Activated naive CD4-positive, alpha-beta T cell treated with anti-CD3 and anti-CD28 coated beads, Interleukin-2, amount 50 U/mL, for 72 hours (primary cell): ENCODE results near the gene IGSF9. TPM values are rescaled to one million over a fixed set of nuclear protein-coding genes. Genes with fewer than 3 reads are reported as not detected.

Source experiments
- ATAC-seq, 2 donors: fragments of 150-1000 bp; cut with Tn5 transposase; 2 replicates each; pipeline ENCODE4 v1.10.0; 2021; ENCODE audit warnings: mild to moderate bottlenecking in 2 of 2, moderate library complexity in 2 of 2
- DNase-seq, 2 donors: peaks; one replicate each; pipeline ENCODE4 v3.0.0; 2021 to 2022; ENCODE audit warnings: low spot score in 2 of 2
- H3K27ac Mint-ChIP-seq, 2 donors: one replicate each; pipeline ENCODE4 v1.8.0; 2022; ENCODE audit warnings: mild to moderate bottlenecking in 2 of 2, mixed read lengths in 2 of 2
- H3K36me3 Mint-ChIP-seq, 2 donors: one replicate each; pipeline ENCODE4 v1.8.0; 2022; ENCODE audit warnings: mixed read lengths in 2 of 2
- H3K9me3 Mint-ChIP-seq, 2 donors: one replicate each; pipeline ENCODE4 v1.8.0; 2022; ENCODE audit warnings: mixed read lengths in 2 of 2
- total RNA-seq, 2 donors: library from RNA; stranded (reverse); gene quantifications; one replicate each; pipeline ENCODE4 v1.2.3, GENCODE V29; 2022

The IGSF9 gene
- total RNA-seq, 2 donors from 2014 or later: not detected

GRCh38 chr1:159980076-159980475 is 34.7 kb upstream of the IGSF9 start:
- DNase-seq (no peak), ATAC-seq (no peak)
- Mint-ChIP-seq H3K36me3 (no peaks in the 10 kb centered on the region), H3K27ac (no peak overlapping the region), H3K9me3 (no peaks in the 10 kb centered on the region)

DNA sequence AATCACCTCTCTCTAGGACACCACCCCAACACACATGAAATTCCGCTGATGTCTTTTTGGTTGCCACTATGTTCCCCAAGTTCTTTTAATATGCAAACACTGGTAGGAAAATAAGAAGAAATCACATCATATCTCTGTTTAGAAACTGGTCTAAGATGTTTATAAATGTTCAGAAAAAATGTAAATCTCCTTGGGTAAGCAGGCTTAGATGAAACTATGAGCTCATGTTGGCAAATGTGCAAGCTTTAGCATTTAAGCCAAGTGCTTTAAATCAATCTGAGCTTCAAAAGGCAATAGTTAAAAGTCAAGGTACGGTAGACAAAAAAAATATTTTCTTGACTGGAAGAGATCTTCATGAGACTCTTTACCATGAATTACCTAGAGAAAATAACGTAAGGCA is 33.8 kb upstream of the IGSF9 start:
- no peak overlapping the region for H3K27ac Mint-ChIP-seq
- H3K36me3 Mint-ChIP-seq: no peaks in the 10 kb centered on the region

DNA sequence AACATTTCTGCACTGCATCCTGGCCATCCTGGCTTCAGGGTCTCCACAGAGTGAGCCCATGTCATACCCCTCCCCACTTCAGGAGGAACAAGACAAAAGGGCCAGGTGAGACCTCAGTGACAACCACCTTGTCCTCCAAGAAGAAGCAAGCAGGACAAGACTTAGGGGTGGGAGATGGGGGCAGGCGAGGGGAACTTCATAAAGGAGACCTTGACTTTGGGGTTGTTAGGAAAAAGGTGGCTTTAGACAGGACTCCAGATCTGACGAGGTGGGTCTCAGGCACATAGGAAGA is 32.6 kb upstream of the IGSF9 start:
- H3K27ac Mint-ChIP-seq: no peak overlapping the region
- DNase-seq (no peak), ATAC-seq (no peak)
- H3K9me3 Mint-ChIP-seq: no peaks in the 10 kb centered on the region
- no peaks in the 10 kb centered on the region for H3K36me3 Mint-ChIP-seq

More for the DNA sequence above, 33.8 kb upstream of the IGSF9 start:
- no peak for DNase-seq
- ATAC-seq: no peak
- H3K9me3 Mint-ChIP-seq: no peaks in the 10 kb centered on the region

- no peaks in the 10 kb centered on the region for H3K36me3 Mint-ChIP-seq
Observed at GRCh38 chr1:159977364-159978106, 32.1 kb upstream of the IGSF9 start.

GRCh38 chr1:159974350-159974965 is 29.0 kb upstream of the IGSF9 start:
- Mint-ChIP-seq H3K9me3 (no peaks in the 10 kb centered on the region), H3K36me3 (no peaks in the 10 kb centered on the region), H3K27ac (no peak overlapping the region)
- DNase-seq (no peak), ATAC-seq (no peak)

More at GRCh38 chr1:159977364-159978106, 32.1 kb upstream of the IGSF9 start:
- peak in 1 of 2 donors; percentile 20 for ATAC-seq
- no peaks in the 10 kb centered on the region for H3K9me3 Mint-ChIP-seq
- H3K27ac Mint-ChIP-seq: no peak overlapping the region
- DNase-seq: no peak

DNA sequence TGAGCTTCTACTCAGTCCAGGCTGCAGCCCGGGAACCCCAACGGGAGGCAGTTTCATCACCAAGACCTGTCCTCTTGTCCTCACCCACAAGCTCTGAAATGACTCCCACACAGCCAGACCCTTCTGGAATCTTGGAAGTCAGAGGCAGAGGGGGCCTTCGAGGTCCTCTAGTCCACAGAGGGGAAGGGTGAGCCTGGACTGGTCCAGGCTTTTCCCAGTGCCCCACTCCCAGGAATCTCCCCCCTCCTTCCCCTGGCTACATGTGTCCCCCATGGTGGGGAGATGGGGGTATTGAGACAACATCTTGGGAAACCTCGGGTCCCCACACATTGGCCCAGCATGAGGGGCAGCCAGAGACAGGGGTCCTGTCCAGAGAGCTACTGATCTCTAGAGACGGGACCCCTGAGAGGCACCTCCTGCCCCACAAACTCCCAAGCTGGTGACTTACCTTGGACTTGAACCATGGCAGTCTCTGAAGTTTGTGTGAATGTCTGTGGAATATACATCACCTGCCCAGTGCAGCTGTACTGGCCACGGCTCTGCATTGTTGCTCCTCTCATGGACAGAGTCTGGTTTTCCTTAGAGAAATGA is 28.0 kb upstream of the IGSF9 start:
- no peak overlapping the region for H3K27ac Mint-ChIP-seq
- ATAC-seq (no peak), DNase-seq (no peak)
- no peaks in the 10 kb centered on the region for H3K9me3 Mint-ChIP-seq
- H3K36me3 Mint-ChIP-seq: no peaks in the 10 kb centered on the region

GRCh38 chr1:159972443-159973205 is 27.2 kb upstream of the IGSF9 start:
- DNase-seq (no peak), ATAC-seq (no peak)
- no peaks in the 10 kb centered on the region for H3K9me3 Mint-ChIP-seq
- H3K36me3 Mint-ChIP-seq: no peaks in the 10 kb centered on the region
- H3K27ac Mint-ChIP-seq: no peak overlapping the region

- ATAC-seq: no peak
- Mint-ChIP-seq H3K9me3 (no peaks in the 10 kb centered on the region), H3K36me3 (no peaks in the 10 kb centered on the region)
Observed at GRCh38 chr1:159970932-159971342, 25.5 kb upstream of the IGSF9 start.

DNA sequence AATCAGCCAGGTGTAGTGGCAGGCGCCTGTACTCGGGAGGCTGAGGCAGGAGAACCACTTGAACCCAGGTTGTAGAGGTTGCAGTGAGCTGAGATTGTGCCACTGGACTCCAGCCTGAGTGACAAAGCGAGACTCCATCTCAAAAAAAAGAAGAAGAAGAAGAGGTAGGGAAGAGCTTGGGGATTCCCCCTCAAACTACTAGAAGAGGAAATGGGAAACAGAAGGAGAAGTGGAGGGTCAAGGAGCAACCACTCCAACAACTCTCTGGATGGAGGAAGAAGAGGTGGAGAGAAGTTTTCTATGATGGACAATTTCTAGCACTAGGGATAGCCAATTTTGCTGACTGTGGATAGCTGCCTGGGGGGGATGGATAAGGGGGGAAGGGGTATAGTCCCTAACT is 23.5 kb upstream of the IGSF9 start:
- H3K27ac Mint-ChIP-seq: no peak overlapping the region
- no peaks in the 10 kb centered on the region for H3K36me3 Mint-ChIP-seq
- DNase-seq: no peak
- no peaks in the 10 kb centered on the region for H3K9me3 Mint-ChIP-seq
- no peak for ATAC-seq

More at GRCh38 chr1:159970932-159971342, 25.5 kb upstream of the IGSF9 start:
- no peak for DNase-seq
- H3K27ac Mint-ChIP-seq: no peak overlapping the region

GRCh38 chr1:159965263-159965662 is 19.9 kb upstream of the IGSF9 start:
- DNase-seq (no peak), ATAC-seq (no peak)
- Mint-ChIP-seq H3K9me3 (no peaks in the 10 kb centered on the region), H3K36me3 (no peaks in the 10 kb centered on the region), H3K27ac (no peak overlapping the region)

DNA sequence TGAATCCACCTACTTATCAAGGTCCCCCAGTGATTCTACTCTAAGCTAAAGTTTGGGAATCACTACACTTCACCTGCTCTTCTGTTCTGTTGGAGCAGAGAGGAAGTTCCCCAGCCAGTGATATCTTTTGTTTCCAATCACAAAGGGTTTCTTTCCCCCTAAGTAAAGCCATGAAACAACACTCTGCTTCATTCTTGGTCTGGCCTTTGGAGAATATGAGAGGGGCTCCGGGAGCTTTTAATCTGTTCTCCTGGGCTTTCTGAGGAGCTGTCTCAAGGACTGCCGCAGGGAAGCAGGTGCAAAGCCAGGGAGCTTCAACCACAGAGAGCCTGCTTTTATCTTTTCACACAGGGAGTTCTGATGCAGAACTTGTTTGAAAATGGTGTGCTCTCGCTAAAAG is 18.7 kb upstream of the IGSF9 start:
- ATAC-seq (no peak), DNase-seq (no peak)
- Mint-ChIP-seq H3K36me3 (no peaks in the 10 kb centered on the region), H3K9me3 (no peaks in the 10 kb centered on the region), H3K27ac (no peak overlapping the region)

GRCh38 chr1:159962176-159962575 is 16.8 kb upstream of the IGSF9 start:
- Mint-ChIP-seq H3K9me3 (no peaks in the 10 kb centered on the region), H3K27ac (no peak overlapping the region), H3K36me3 (no peaks in the 10 kb centered on the region)
- ATAC-seq (no peak), DNase-seq (no peak)

GRCh38 chr1:159961636-159962035 is 16.2 kb upstream of the IGSF9 start:
- Mint-ChIP-seq H3K27ac (no peak overlapping the region), H3K36me3 (no peaks in the 10 kb centered on the region), H3K9me3 (no peaks in the 10 kb centered on the region)
- no peak for DNase-seq
- no peak for ATAC-seq

DNA sequence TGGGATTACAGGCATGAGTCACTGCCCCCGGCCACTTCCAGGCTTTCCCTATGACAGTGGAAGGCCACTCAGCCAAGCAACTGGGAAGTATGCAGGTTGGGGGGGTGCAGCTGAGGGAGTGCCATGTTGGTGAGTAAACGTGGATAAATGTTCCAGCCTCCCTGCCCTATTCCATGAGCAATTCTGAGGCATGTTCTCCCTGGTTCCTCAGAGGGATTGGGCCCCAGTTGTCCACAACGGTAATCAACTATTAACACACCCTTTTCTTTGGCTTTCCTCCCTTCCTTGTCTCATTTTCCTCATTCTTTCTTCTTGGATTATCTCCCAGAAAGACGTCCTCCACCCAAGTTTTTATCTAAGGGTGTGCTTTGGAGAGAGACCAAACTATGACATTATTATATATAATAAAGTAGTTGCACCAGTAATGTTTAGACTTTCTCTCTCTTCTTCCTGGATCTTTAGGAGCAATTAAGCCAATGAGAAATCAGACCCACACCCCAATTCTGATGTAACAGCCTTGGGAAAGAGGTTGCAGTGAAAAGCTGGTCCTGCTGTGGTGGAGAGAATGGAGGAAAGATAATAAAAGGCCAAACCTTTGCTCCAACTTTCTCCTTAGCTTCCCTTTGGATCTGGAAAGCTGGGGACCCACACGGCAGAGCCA is 15.4 kb upstream of the IGSF9 start:
- no peaks in the 10 kb centered on the region for H3K36me3 Mint-ChIP-seq
- ATAC-seq (no peak), DNase-seq (no peak)
- H3K9me3 Mint-ChIP-seq: no peaks in the 10 kb centered on the region
- no peak overlapping the region for H3K27ac Mint-ChIP-seq

DNA sequence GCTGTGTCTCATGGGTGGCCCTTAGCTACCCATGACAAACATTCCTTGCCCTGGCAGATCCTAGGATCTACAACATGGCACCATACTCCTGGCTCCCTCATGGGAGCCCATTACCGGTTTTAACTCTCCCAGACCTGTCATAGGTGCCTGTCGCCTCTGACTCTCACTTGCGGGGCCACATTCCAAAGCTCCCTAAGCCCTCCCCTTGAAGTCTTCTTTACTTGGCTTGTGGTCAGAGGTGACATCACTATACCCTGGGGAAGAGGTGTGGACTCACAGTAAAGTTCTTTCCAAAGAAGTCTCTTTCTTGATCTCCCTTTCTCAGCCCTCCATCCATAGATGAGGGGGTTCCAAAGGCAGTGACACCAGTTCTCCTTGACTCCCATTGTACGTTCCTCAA is 14.0 kb upstream of the IGSF9 start:
- no peaks in the 10 kb centered on the region for H3K36me3 Mint-ChIP-seq
- no peak for DNase-seq
- H3K9me3 Mint-ChIP-seq: no peaks in the 10 kb centered on the region
- H3K27ac Mint-ChIP-seq: peak overlapping the region in 1 of 2 donors; percentile 1
- ATAC-seq: no peak

- Mint-ChIP-seq H3K27ac (peak overlapping the region; percentile 1 to 19), H3K9me3 (no peaks in the 10 kb centered on the region), H3K36me3 (no peaks in the 10 kb centered on the region)
- no peak for DNase-seq
- ATAC-seq: peak; percentile 81 to 89
Observed at GRCh38 chr1:159958719-159959380, 13.4 kb upstream of the IGSF9 start.
